ENCODE results near the gene L2HGDH. TPM values are rescaled to one million over a fixed set of nuclear protein-coding genes. Genes with fewer than 3 reads are reported as not detected.

Gene L2HGDH
- total and polyA plus RNA-seq, 9 of the 15 experiments (the other 6 are each of a cell fraction or from before 2014, with no cell fraction given), result 1.7 to 16.1 (median 10.5) TPM

DNA sequence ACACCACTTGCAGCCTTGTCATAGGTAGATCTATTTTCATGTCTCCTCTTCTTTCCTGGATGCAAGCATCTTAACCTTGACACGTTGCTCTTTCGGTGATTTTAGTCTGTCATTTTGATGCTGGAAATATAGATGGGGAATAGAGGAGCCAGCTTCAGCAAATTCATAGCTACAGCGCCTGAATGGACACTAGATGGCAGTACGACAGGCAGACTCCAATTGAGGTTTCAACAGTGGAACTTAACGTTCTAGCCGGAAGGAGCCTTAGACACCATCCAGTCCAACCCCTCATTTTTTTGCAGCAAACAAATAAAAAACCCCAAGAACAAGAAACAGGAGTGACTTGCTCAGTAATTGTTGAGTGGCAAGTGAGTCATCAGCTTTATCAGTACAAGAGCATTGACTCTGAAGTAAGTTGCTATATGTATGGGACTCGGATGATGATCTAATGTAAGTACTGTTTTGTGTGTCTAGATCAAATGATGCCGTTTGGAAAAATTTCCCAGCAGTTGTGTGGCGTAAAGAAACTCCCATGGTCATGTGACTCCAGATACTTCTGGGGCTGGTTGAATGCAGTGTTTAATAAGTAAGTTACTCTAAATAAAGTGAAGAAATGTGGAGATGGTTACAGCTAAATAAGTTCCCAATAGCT lies 9.1 kb upstream of the L2HGDH start (continued):
- TF ChIP-seq, protein P1, sequence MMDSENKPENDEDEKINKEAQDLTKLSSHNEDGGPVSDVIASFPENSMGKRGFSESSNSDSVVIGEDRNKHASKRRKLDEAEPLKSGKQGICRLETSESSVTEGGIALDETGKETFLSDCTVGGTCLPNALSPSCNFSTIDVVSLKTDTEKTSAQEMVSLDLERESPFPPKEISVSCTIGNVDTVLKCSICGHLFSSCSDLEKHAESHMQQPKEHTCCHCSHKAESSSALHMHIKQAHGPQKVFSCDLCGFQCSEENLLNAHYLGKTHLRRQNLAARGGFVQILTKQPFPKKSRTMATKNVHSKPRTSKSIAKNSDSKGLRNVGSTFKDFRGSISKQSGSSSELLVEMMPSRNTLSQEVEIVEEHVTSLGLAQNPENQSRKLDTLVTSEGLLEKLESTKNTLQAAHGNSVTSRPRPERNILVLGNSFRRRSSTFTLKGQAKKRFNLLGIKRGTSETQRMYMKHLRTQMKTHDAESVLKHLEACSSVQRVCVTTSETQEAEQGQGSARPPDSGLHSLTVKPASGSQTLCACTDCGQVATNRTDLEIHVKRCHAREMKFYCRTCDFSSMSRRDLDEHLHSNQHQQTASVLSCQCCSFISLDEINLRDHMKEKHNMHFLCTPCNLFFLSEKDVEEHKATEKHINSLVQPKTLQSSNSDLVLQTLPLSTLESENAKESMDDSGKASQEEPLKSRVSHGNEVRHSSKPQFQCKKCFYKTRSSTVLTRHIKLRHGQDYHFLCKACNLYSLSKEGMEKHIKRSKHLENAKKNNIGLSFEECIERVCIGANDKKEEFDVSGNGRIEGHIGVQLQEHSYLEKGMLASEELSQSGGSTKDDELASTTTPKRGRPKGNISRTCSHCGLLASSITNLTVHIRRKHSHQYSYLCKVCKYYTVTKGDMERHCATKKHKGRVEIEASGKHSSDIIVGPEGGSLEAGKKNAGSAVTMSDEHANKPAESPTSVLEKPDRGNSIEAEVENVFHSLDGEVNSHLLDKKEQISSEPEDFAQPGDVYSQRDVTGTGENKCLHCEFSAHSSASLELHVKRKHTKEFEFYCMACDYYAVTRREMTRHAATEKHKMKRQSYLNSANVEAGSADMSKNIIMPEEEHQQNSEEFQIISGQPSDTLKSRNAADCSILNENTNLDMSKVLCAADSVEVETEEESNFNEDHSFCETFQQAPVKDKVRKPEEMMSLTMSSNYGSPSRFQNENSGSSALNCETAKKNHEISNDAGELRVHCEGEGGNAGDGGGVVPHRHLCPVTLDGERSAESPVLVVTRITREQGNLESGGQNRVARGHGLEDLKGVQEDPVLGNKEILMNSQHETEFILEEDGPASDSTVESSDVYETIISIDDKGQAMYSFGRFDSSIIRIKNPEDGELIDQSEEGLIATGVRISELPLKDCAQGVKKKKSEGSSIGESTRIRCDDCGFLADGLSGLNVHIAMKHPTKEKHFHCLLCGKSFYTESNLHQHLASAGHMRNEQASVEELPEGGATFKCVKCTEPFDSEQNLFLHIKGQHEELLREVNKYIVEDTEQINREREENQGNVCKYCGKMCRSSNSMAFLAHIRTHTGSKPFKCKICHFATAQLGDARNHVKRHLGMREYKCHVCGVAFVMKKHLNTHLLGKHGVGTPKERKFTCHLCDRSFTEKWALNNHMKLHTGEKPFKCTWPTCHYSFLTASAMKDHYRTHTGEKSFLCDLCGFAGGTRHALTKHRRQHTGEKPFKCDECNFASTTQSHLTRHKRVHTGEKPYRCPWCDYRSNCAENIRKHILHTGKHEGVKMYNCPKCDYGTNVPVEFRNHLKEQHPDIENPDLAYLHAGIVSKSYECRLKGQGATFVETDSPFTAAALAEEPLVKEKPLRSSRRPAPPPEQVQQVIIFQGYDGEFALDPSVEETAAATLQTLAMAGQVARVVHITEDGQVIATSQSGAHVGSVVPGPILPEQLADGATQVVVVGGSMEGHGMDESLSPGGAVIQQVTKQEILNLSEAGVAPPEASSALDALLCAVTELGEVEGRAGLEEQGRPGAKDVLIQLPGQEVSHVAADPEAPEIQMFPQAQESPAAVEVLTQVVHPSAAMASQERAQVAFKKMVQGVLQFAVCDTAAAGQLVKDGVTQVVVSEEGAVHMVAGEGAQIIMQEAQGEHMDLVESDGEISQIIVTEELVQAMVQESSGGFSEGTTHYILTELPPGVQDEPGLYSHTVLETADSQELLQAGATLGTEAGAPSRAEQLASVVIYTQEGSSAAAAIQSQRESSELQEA (IDR thresholded peaks at IDR 0.05; ENCODE audit: low read depth), result no peak
- TF ChIP-seq FOSL1 (tag; conservative IDR thresholded peaks at IDR 0.05) (peak; percentile 97), ZZZ3 (IDR thresholded peaks at IDR 0.05) (no peak), C11orf30 (IDR thresholded peaks at IDR 0.05; ENCODE audit: low read depth) (peak; percentile 64), NR4A1 (CRISPR knock-in tag; IDR thresholded peaks at IDR 0.05) (no peak), NR4A1 (tag; IDR thresholded peaks at IDR 0.05) (no peak), ZC3H11A (IDR thresholded peaks at IDR 0.05; ENCODE audit: low read depth, low read length) (no peak), SMC3 (conservative IDR thresholded peaks at IDR 0.05; ENCODE audit: insufficient read depth, low read depth, low read length) (peak; percentile 54), ETV5 (CRISPR knock-in tag; IDR thresholded peaks at IDR 0.05; ENCODE audit: low read depth) (0 out of 2 replicates have a peak, but pooled peaks have one; percentile 35)
- TF ChIP-seq, protein P2, sequence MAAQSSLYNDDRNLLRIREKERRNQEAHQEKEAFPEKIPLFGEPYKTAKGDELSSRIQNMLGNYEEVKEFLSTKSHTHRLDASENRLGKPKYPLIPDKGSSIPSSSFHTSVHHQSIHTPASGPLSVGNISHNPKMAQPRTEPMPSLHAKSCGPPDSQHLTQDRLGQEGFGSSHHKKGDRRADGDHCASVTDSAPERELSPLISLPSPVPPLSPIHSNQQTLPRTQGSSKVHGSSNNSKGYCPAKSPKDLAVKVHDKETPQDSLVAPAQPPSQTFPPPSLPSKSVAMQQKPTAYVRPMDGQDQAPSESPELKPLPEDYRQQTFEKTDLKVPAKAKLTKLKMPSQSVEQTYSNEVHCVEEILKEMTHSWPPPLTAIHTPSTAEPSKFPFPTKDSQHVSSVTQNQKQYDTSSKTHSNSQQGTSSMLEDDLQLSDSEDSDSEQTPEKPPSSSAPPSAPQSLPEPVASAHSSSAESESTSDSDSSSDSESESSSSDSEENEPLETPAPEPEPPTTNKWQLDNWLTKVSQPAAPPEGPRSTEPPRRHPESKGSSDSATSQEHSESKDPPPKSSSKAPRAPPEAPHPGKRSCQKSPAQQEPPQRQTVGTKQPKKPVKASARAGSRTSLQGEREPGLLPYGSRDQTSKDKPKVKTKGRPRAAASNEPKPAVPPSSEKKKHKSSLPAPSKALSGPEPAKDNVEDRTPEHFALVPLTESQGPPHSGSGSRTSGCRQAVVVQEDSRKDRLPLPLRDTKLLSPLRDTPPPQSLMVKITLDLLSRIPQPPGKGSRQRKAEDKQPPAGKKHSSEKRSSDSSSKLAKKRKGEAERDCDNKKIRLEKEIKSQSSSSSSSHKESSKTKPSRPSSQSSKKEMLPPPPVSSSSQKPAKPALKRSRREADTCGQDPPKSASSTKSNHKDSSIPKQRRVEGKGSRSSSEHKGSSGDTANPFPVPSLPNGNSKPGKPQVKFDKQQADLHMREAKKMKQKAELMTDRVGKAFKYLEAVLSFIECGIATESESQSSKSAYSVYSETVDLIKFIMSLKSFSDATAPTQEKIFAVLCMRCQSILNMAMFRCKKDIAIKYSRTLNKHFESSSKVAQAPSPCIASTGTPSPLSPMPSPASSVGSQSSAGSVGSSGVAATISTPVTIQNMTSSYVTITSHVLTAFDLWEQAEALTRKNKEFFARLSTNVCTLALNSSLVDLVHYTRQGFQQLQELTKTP (IDR thresholded peaks at IDR 0.05; ENCODE audit: low read depth in 1 of 2, partially characterized antibody in 2 of 2), result peak; percentile 58 to 64
- TF ChIP-seq, protein P3, sequence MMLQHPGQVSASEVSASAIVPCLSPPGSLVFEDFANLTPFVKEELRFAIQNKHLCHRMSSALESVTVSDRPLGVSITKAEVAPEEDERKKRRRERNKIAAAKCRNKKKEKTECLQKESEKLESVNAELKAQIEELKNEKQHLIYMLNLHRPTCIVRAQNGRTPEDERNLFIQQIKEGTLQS (IDR thresholded peaks at IDR 0.05), result peak; percentile 97
- TF ChIP-seq, protein P3 (CRISPR knock-in tag; conservative IDR thresholded peaks at IDR 0.05), result peak; percentile 87; the same call in 1 of the 2 replicates
- TF ChIP-seq, protein P4, sequence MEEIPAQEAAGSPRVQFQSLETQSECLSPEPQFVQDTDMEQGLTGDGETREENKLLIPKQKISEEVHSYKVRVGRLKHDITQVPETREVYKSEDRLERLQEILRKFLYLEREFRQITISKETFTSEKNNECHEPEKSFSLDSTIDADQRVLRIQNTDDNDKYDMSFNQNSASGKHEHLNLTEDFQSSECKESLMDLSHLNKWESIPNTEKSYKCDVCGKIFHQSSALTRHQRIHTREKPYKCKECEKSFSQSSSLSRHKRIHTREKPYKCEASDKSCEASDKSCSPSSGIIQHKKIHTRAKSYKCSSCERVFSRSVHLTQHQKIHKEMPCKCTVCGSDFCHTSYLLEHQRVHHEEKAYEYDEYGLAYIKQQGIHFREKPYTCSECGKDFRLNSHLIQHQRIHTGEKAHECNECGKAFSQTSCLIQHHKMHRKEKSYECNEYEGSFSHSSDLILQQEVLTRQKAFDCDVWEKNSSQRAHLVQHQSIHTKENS (CRISPR knock-in tag; IDR thresholded peaks at IDR 0.05), result no peak
